Fibroblast of villous mesenchyme (primary cell): ENCODE measurements around the gene MECP2. TPM values are rescaled to one million over a fixed set of nuclear protein-coding genes. Genes with fewer than 3 reads are reported as not detected.

Source experiments
- DNase-seq: peaks from one replicate; pipeline ENCODE4 v3.0.0-alpha.2; 2010; ENCODE audit warnings: low read depth
- H3K4me3 ChIP-seq: 2 replicates; pipeline ENCODE4 v1.5.1; 2011; ENCODE audit warnings: low read depth, mild to moderate bottlenecking, low read length
- CTCF ChIP-seq: IDR thresholded peaks from 2 replicates; pipeline ENCODE4 v1.5.1; 2012; ENCODE audit warnings: low read depth, mild to moderate bottlenecking, low read length; ENCODE audit not compliant: insufficient read depth
- total RNA-seq: library from RNA; depleted of rRNA; stranded (reverse); fragments of >200 nt; gene quantifications from 2 replicates; pipeline ENCODE4 v1.2.3, GENCODE V29; 2012

MECP2 gene
- total RNA-seq, 1 donor, result 28.5 TPM

- DNase-seq, result no peak
- no peak overlapping the region for H3K4me3 ChIP-seq
- TF ChIP-seq CTCF, result no peak
Measured at GRCh38 chrX:154032160-154032559, 65.4 kb downstream of the MECP2 start.

GRCh38 chrX:154030715-154031305 is 66.7 kb downstream of the MECP2 start:
- no peak for DNase-seq
- TF ChIP-seq CTCF, result no peak
- H3K4me3 ChIP-seq, result no peak overlapping the region

GRCh38 chrX:154030266-154030665 is 67.3 kb downstream of the MECP2 start:
- no peak for DNase-seq
- no peak for TF ChIP-seq CTCF
- H3K4me3 ChIP-seq, result no peak overlapping the region

GRCh38 chrX:154029439-154029838 is 68.1 kb downstream of the MECP2 start:
- no peak for DNase-seq
- no peak for TF ChIP-seq CTCF
- no peak overlapping the region for H3K4me3 ChIP-seq

GRCh38 chrX:154028502-154029184 is 68.9 kb downstream of the MECP2 start:
- no peak overlapping the region for H3K4me3 ChIP-seq
- no peak for TF ChIP-seq CTCF
- no peak for DNase-seq

- no peak for DNase-seq
- TF ChIP-seq CTCF, result no peak
Measured at GRCh38 chrX:154027986-154028385, 69.5 kb downstream of the MECP2 start.

GRCh38 chrX:154027022-154027402 is 70.5 kb downstream of the MECP2 start:
- TF ChIP-seq CTCF, result no peak
- H3K4me3 ChIP-seq, result no peak overlapping the region
- DNase-seq, result no peak

More at GRCh38 chrX:154027986-154028385, 69.5 kb downstream of the MECP2 start:
- H3K4me3 ChIP-seq, result no peak overlapping the region
